ENCODE data around the gene BRWD1. TPM values are rescaled to one million over a fixed set of nuclear protein-coding genes. Genes with fewer than 3 reads are reported as not detected.

BRWD1 gene
- total RNA-seq, 1 experiment from 2014 or later = 141 TPM

DNA sequence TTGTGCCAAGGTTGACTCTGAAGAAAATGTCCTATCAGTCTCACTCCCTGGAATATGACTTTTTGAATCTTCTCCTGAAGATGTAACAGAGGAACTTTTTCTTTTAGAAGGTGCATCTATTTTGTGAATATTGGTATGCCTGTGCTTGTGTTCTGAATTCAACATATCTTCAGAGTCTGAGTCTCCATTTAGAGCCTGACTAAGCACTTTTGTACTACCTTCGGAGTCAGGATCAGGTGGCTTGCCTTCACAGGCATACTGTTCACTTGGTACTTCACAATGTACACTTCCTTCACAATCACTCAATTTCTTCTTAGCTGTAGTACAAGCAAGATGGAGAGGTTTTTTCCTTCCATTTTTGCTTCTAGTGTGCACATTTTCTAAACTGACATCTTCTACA is 116.6 kb downstream of the BRWD1 start:
- Histone ChIP-seq H3K9me3 (ENCODE audit: low read length) (no peaks in the 10 kb centered on the region), H3K4me2 (ENCODE audit: low read depth, low read length, poor library complexity, severe bottlenecking) (no peak overlapping the region)

GRCh38 chr21:39196310-39196709 is 117.1 kb downstream of the BRWD1 start:
- DNase-seq = no peak
- Histone ChIP-seq H3K4me2 (ENCODE audit: low read depth, low read length, poor library complexity, severe bottlenecking) (no peak overlapping the region), H3K27me3 (ENCODE audit: low read length) (no peaks in the 10 kb centered on the region), H3K4me1 (ENCODE audit: low read length) (peaks cover 13% of the 10 kb centered on the region), H3K79me2 (ENCODE audit: low read length) (peaks cover 65% of the 10 kb centered on the region), H3K4me3 (ENCODE audit: low read length) (no peak overlapping the region), H3K9me3 (ENCODE audit: low read length) (no peaks in the 10 kb centered on the region), H2AFZ (ENCODE audit: low read length) (no peak overlapping the region), H3K36me3 (ENCODE audit: insufficient read depth, low read length) (peaks cover 77% of the 10 kb centered on the region), H3K9me2 (replicated peaks; ENCODE audit: insufficient read depth, low read length) (no peaks in the 10 kb centered on the region), H4K20me1 (ENCODE audit: insufficient read depth, low read depth, low read length) (no peaks in the 10 kb centered on the region), H3K27ac (ENCODE audit: low read length) (no peak overlapping the region), H3K9ac (ENCODE audit: low read length) (no peak overlapping the region)

More for the DNA sequence above, 116.6 kb downstream of the BRWD1 start:
- no peaks in the 10 kb centered on the region for H3K27me3 ChIP-seq (ENCODE audit: low read length)
- no peak overlapping the region for H3K27ac ChIP-seq (ENCODE audit: low read length)
- H3K9ac ChIP-seq (ENCODE audit: low read length) = no peak overlapping the region
- H3K4me1 ChIP-seq (ENCODE audit: low read length) = peaks cover 7% of the 10 kb centered on the region
- peaks cover 68% of the 10 kb centered on the region for H3K79me2 ChIP-seq (ENCODE audit: low read length)
- DNase-seq = no peak
- H3K9me2 ChIP-seq (replicated peaks; ENCODE audit: insufficient read depth, low read length) = no peaks in the 10 kb centered on the region
- no peak overlapping the region for H3K4me3 ChIP-seq (ENCODE audit: low read length)
- H4K20me1 ChIP-seq (ENCODE audit: insufficient read depth, low read depth, low read length) = no peaks in the 10 kb centered on the region
- H2AFZ ChIP-seq (ENCODE audit: low read length) = no peak overlapping the region
- H3K36me3 ChIP-seq (ENCODE audit: insufficient read depth, low read length) = peaks cover 81% of the 10 kb centered on the region

GRCh38 chr21:39193380-39193779 is 120.1 kb downstream of the BRWD1 start:
- Histone ChIP-seq H3K4me1 (ENCODE audit: low read length) (peaks cover 42% of the 10 kb centered on the region), H3K36me3 (ENCODE audit: insufficient read depth, low read length) (peaks cover 59% of the 10 kb centered on the region), H3K27me3 (ENCODE audit: low read length) (no peaks in the 10 kb centered on the region), H2AFZ (ENCODE audit: low read length) (no peak overlapping the region), H3K27ac (ENCODE audit: low read length) (no peak overlapping the region), H3K9me3 (ENCODE audit: low read length) (no peaks in the 10 kb centered on the region), H3K4me3 (ENCODE audit: low read length) (no peak overlapping the region), H3K79me2 (ENCODE audit: low read length) (peaks cover 62% of the 10 kb centered on the region), H3K9ac (ENCODE audit: low read length) (no peak overlapping the region), H3K9me2 (replicated peaks; ENCODE audit: insufficient read depth, low read length) (no peaks in the 10 kb centered on the region), H3K4me2 (ENCODE audit: low read depth, low read length, poor library complexity, severe bottlenecking) (no peak overlapping the region), H4K20me1 (ENCODE audit: insufficient read depth, low read depth, low read length) (no peaks in the 10 kb centered on the region)
- DNase-seq = no peak

- H3K4me1 ChIP-seq (ENCODE audit: low read length) = peaks cover 75% of the 10 kb centered on the region
- no peaks in the 10 kb centered on the region for H3K9me2 ChIP-seq (replicated peaks; ENCODE audit: insufficient read depth, low read length)
- H4K20me1 ChIP-seq (ENCODE audit: insufficient read depth, low read depth, low read length) = no peaks in the 10 kb centered on the region
- no peak for DNase-seq
- no peaks in the 10 kb centered on the region for H3K27me3 ChIP-seq (ENCODE audit: low read length)
- no peak overlapping the region for H3K9ac ChIP-seq (ENCODE audit: low read length)
- H3K4me2 ChIP-seq (ENCODE audit: low read depth, low read length, poor library complexity, severe bottlenecking) = no peak overlapping the region
- H3K36me3 ChIP-seq (ENCODE audit: insufficient read depth, low read length) = peaks cover 35% of the 10 kb centered on the region; the same call in 1 of the 2 replicates
- H3K79me2 ChIP-seq (ENCODE audit: low read length) = peaks cover 48% of the 10 kb centered on the region
- H3K27ac ChIP-seq (ENCODE audit: low read length) = peak overlapping the region; percentile 69
- H3K4me3 ChIP-seq (ENCODE audit: low read length) = no peak overlapping the region
- H2AFZ ChIP-seq (ENCODE audit: low read length) = no peak overlapping the region
- H3K9me3 ChIP-seq (ENCODE audit: low read length) = no peaks in the 10 kb centered on the region
These were observed 123.4 kb downstream of the BRWD1 start for GRCh38 chr21:39189857-39190604.

DNA sequence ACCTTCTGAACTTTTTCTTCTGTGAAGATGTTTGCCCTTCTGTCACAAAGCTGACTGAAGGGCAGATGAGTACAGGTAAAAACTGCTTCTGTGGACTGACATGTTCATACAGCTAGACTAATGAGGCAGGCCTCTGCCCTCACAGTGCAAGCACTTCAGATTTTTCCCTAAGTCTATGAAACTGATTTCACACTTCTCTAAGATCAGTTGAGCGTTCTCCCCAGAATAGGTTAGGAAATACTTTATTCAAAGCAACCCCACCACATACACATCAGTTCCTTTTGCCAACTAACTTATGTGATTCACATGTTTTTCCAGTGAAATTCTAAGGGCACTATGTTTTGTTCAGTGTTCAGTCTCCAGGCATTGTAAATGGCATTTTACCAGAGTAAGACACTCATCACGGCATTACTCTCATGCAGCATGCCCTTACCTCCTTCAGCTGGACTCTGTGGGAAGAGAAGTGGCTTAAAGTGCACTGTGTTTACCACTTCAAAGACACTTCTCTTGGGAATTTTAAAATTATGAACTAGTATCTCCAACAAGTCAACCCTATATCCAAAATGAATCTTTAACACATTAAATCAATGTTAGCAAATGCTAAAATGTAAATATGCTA is 124.8 kb downstream of the BRWD1 start:
- H3K79me2 ChIP-seq (ENCODE audit: low read length) = peaks cover 38% of the 10 kb centered on the region
- H3K27me3 ChIP-seq (ENCODE audit: low read length) = no peaks in the 10 kb centered on the region
- H3K27ac ChIP-seq (ENCODE audit: low read length) = peak overlapping the region; percentile 69
- H3K4me2 ChIP-seq (ENCODE audit: low read depth, low read length, poor library complexity, severe bottlenecking) = peak overlapping the region; percentile 27
- no peak overlapping the region for H2AFZ ChIP-seq (ENCODE audit: low read length)
- H3K36me3 ChIP-seq (ENCODE audit: insufficient read depth, low read length) = peaks cover 23% of the 10 kb centered on the region; the same call in 1 of the 2 replicates
- DNase-seq = peak; percentile 55
- H3K9ac ChIP-seq (ENCODE audit: low read length) = no peak overlapping the region
- no peaks in the 10 kb centered on the region for H3K9me2 ChIP-seq (replicated peaks; ENCODE audit: insufficient read depth, low read length)
- H4K20me1 ChIP-seq (ENCODE audit: insufficient read depth, low read depth, low read length) = no peaks in the 10 kb centered on the region
- H3K4me1 ChIP-seq (ENCODE audit: low read length) = peaks cover 81% of the 10 kb centered on the region
- H3K4me3 ChIP-seq (ENCODE audit: low read length) = no peak overlapping the region
- H3K9me3 ChIP-seq (ENCODE audit: low read length) = no peaks in the 10 kb centered on the region

DNA sequence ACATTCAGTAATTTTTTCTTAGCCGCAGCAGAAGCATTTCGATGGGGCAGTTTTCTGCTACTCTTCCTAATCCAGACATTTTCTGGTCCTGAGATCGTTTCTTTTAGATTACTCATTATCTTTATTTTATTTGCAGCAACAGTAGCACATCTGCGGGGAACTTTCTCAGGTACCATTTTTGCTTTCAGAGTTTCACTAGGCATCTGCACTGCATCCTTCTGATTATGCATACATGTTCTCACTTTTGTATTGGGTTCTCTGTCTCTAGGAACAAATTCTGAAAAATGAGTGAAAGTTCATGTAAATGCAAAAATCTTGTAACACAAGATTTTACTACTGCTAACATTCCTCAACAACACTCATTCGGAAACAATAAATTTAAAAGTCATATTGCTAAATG is 126.3 kb downstream of the BRWD1 start:
- Histone ChIP-seq H3K27ac (ENCODE audit: low read length) (peak overlapping the region; percentile 87), H3K36me3 (ENCODE audit: insufficient read depth, low read length) (peaks cover 10% of the 10 kb centered on the region; the same call in 1 of the 2 replicates), H3K27me3 (ENCODE audit: low read length) (no peaks in the 10 kb centered on the region), H3K4me1 (ENCODE audit: low read length) (peaks cover 79% of the 10 kb centered on the region), H3K9me3 (ENCODE audit: low read length) (no peaks in the 10 kb centered on the region), H3K4me2 (ENCODE audit: low read depth, low read length, poor library complexity, severe bottlenecking) (no peak overlapping the region), H3K9me2 (replicated peaks; ENCODE audit: insufficient read depth, low read length) (no peaks in the 10 kb centered on the region), H4K20me1 (ENCODE audit: insufficient read depth, low read depth, low read length) (no peaks in the 10 kb centered on the region), H2AFZ (ENCODE audit: low read length) (no peak overlapping the region), H3K4me3 (ENCODE audit: low read length) (no peak overlapping the region), H3K9ac (ENCODE audit: low read length) (no peak overlapping the region), H3K79me2 (ENCODE audit: low read length) (peaks cover 38% of the 10 kb centered on the region)
- no peak for DNase-seq

- Histone ChIP-seq H3K36me3 (ENCODE audit: insufficient read depth, low read length) (peaks cover 7% of the 10 kb centered on the region; the same call in 1 of the 2 replicates), H3K27ac (ENCODE audit: low read length) (peak overlapping the region; percentile 87; the same call in 1 of the 2 replicates), H3K4me1 (ENCODE audit: low read length) (peaks cover 79% of the 10 kb centered on the region), H3K9me3 (ENCODE audit: low read length) (no peaks in the 10 kb centered on the region), H3K79me2 (ENCODE audit: low read length) (peaks cover 41% of the 10 kb centered on the region), H2AFZ (ENCODE audit: low read length) (no peak overlapping the region), H3K9me2 (replicated peaks; ENCODE audit: insufficient read depth, low read length) (no peaks in the 10 kb centered on the region), H3K27me3 (ENCODE audit: low read length) (no peaks in the 10 kb centered on the region), H3K9ac (ENCODE audit: low read length) (no peak overlapping the region), H4K20me1 (ENCODE audit: insufficient read depth, low read depth, low read length) (no peaks in the 10 kb centered on the region), H3K4me2 (ENCODE audit: low read depth, low read length, poor library complexity, severe bottlenecking) (peak overlapping the region; percentile 81), H3K4me3 (ENCODE audit: low read length) (no peak overlapping the region)
- DNase-seq = no peak
These were observed 126.8 kb downstream of the BRWD1 start for GRCh38 chr21:39186676-39187075.

DNA sequence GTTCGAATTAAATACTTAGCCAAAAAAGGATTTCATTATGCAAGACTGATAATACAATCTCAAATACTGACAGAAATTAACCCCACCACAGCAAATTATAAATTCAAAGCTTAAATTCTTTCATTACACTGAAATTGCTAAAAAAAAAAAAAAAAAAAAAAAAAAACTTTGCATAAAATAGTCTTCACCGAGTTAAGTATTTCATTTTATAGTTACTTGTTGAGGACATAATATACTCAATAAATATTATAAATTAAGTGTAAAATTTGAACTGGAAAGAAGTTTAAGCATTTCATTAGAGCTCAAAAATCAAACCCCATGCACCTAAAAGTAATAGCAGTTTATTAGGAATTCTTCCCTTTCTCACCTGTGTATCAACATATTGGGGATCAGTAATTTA is 128.3 kb downstream of the BRWD1 start:
- Histone ChIP-seq H3K9me3 (ENCODE audit: low read length) (no peaks in the 10 kb centered on the region), H3K9ac (ENCODE audit: low read length) (peak overlapping the region; percentile 92), H3K4me2 (ENCODE audit: low read depth, low read length, poor library complexity, severe bottlenecking) (peak overlapping the region; percentile 81), H2AFZ (ENCODE audit: low read length) (no peak overlapping the region), H3K79me2 (ENCODE audit: low read length) (peaks cover 56% of the 10 kb centered on the region), H3K27me3 (ENCODE audit: low read length) (no peaks in the 10 kb centered on the region), H3K27ac (ENCODE audit: low read length) (peak overlapping the region; percentile 87), H3K9me2 (replicated peaks; ENCODE audit: insufficient read depth, low read length) (no peaks in the 10 kb centered on the region), H3K4me1 (ENCODE audit: low read length) (peaks cover 76% of the 10 kb centered on the region), H3K36me3 (ENCODE audit: insufficient read depth, low read length) (peaks cover 11% of the 10 kb centered on the region; the same call in 1 of the 2 replicates), H3K4me3 (ENCODE audit: low read length) (peak overlapping the region; percentile 92), H4K20me1 (ENCODE audit: insufficient read depth, low read depth, low read length) (no peaks in the 10 kb centered on the region)
- no peak for DNase-seq

Measured in Karpas-422 (cell line).